IMR-90 (cell line): ENCODE measurements around the gene GAS7. TPM values are rescaled to one million over a fixed set of nuclear protein-coding genes. Genes with fewer than 3 reads are reported as not detected.

Source experiments
- ATAC-seq: fragments of 200-7000 bp; cut with Tn5 transposase; 2 replicates; pipeline ENCODE4 v1.9.1; 2020; ENCODE audit warnings: low read depth, mild to moderate bottlenecking, moderate library complexity
- BruUV-seq: library from RNA; stranded (reverse); fragments of 400-500 nt; replicated peaks from 2 replicates; lab custom pipeline; 2021; lab: Mats Ljungman, UMichigan
- CTCF ChIA-PET: fragments of 300-600 bp; formaldehyde crosslinking; extraction: SDS; loops from one replicate; lab custom pipeline; 2021; ENCODE audit warnings: antibody characterized with exemption; lab: Yijun Ruan, JAX
- POLR2A ChIA-PET: fragments of 300-600 bp; sonication (Branson Sonifier 250); formaldehyde crosslinking; loops from one replicate; lab custom pipeline; 2022; ENCODE audit warnings: antibody characterized with exemption; ENCODE audit not compliant: unreplicated experiment; lab: Charles Lee
- DNase-seq: peaks from one replicate; pipeline ENCODE4 v3.0.0; 2013
- H2AFZ ChIP-seq: replicated peaks from 2 replicates; pipeline ENCODE3; 2013; ENCODE audit warnings: low read length, mild to moderate bottlenecking; ENCODE audit not compliant: poor library complexity
- H2AK5ac ChIP-seq: 2 replicates; pipeline ENCODE4 v1.6.1; 2013; ENCODE audit warnings: low read depth, low read length, inconsistent platforms
- H2AK9ac ChIP-seq: replicated peaks from 2 replicates; pipeline ENCODE3; 2013; ENCODE audit warnings: mild to moderate bottlenecking, low read depth, low read length, moderate library complexity; ENCODE audit not compliant: poor library complexity
- H2BK120ac ChIP-seq: 2 replicates; pipeline ENCODE4 v1.6.1; 2013; ENCODE audit warnings: low read depth, low read length, inconsistent platforms
- H2BK15ac ChIP-seq: 3 replicates; pipeline ENCODE4 v1.6.1; 2013; ENCODE audit warnings: low read depth, low read length, inconsistent platforms
- H2BK20ac ChIP-seq: 2 replicates; pipeline ENCODE4 v1.6.1; 2013; ENCODE audit warnings: low read depth, mild to moderate bottlenecking, inconsistent platforms, low read length, moderate library complexity
- H2BK5ac ChIP-seq: 2 replicates; pipeline ENCODE4 v1.6.1; 2013; ENCODE audit warnings: mild to moderate bottlenecking, low read depth, low read length, inconsistent platforms; ENCODE audit not compliant: poor library complexity, severe bottlenecking
- H3K14ac ChIP-seq: replicated peaks from 2 replicates; pipeline ENCODE4 v1.6.1; 2013; ENCODE audit warnings: low read depth, low read length, inconsistent platforms
- H3K18ac ChIP-seq: 2 replicates; pipeline ENCODE4 v1.6.1; 2013; ENCODE audit warnings: low read depth, low read length, control low read depth
- H3K23ac ChIP-seq: 2 replicates; pipeline ENCODE4 v1.6.1; 2013; ENCODE audit warnings: low read depth, low read length, inconsistent platforms
- H3K27ac ChIP-seq: 2 replicates; pipeline ENCODE4 v1.5.1; 2013; ENCODE audit warnings: mild to moderate bottlenecking, control low read depth, low read length; ENCODE audit not compliant: insufficient read depth
- H3K27me3 ChIP-seq: 2 replicates; pipeline ENCODE4 v1.6.1; 2013; ENCODE audit warnings: low read length; ENCODE audit not compliant: control insufficient read depth, insufficient read depth
- H3K36me3 ChIP-seq: 2 replicates; pipeline ENCODE4 v1.6.1; 2013; ENCODE audit warnings: low read length, mixed read lengths; ENCODE audit not compliant: control insufficient read depth, insufficient read depth
- H3K4ac ChIP-seq: 2 replicates; pipeline ENCODE4 v1.6.1; 2013; ENCODE audit warnings: low read depth, low read length, inconsistent platforms
- H3K4me1 ChIP-seq: 2 replicates; pipeline ENCODE4 v1.6.1; 2013; ENCODE audit warnings: low read length, mixed read lengths; ENCODE audit not compliant: control insufficient read depth, insufficient read depth
- H3K4me2 ChIP-seq: 2 replicates; pipeline ENCODE4 v1.6.1; 2013; ENCODE audit warnings: low read depth, mild to moderate bottlenecking, control low read depth, low read length, moderate library complexity
- H3K4me3 ChIP-seq: 2 replicates; pipeline ENCODE4 v1.5.1; 2013; ENCODE audit warnings: low read depth, mild to moderate bottlenecking, control low read depth, low read length, moderate library complexity; ENCODE audit not compliant: insufficient read depth
- H3K56ac ChIP-seq: 2 replicates; pipeline ENCODE4 v1.6.1; 2013; ENCODE audit warnings: low read length, inconsistent platforms; ENCODE audit not compliant: insufficient read depth; ENCODE audit errors: extremely low read depth
- H3K79me1 ChIP-seq, 2 experiments: 2 replicates each; pipeline ENCODE4 v1.6.1; 2013; ENCODE audit warnings: low read length in 2 of 2, inconsistent platforms in 1 of 2, low read depth in 1 of 2
- H3K9ac ChIP-seq: 2 replicates; pipeline ENCODE4 v1.6.1; 2013; ENCODE audit warnings: low read depth, low read length, control low read depth
- H3K9me1 ChIP-seq: 2 replicates; pipeline ENCODE4 v1.6.1; 2013; ENCODE audit warnings: low read length, inconsistent platforms; ENCODE audit not compliant: insufficient read depth
- H3K9me3 ChIP-seq: 2 replicates; pipeline ENCODE4 v1.6.1; 2013; ENCODE audit warnings: low read length; ENCODE audit not compliant: control insufficient read depth, insufficient read depth
- H4K20me1 ChIP-seq: 2 replicates; pipeline ENCODE4 v1.6.1; 2013; ENCODE audit warnings: low read length, inconsistent platforms; ENCODE audit not compliant: insufficient read depth
- H4K5ac ChIP-seq: 2 replicates; pipeline ENCODE4 v1.6.1; 2013; ENCODE audit warnings: mild to moderate bottlenecking, low read depth, low read length, control low read depth
- H4K8ac ChIP-seq, 2 experiments: 2 replicates each; pipeline ENCODE4 v1.6.1; 2013; ENCODE audit warnings: low read depth in 2 of 2, low read length in 2 of 2, control low read depth in 1 of 2, inconsistent platforms in 1 of 2
- H4K91ac ChIP-seq: 2 replicates; pipeline ENCODE4 v1.6.1; 2013; ENCODE audit warnings: low read depth, low read length, inconsistent platforms; ENCODE audit not compliant: insufficient read depth
- FOS ChIP-seq: fragments of 150-350 bp; IDR thresholded peaks from 2 replicates; pipeline ENCODE4 v1.6.1; 2016; ENCODE audit warnings: low read depth, low read length
- MXI1 ChIP-seq: IDR thresholded peaks from 2 replicates; pipeline ENCODE4 v1.6.1; 2012; ENCODE audit warnings: low read depth, mild to moderate bottlenecking, low read length, moderate library complexity, borderline replicate concordance
- WGBS, 2 experiments: methylation state at CpG; one replicate each; pipeline versions ENCODE4 v1.1.5 to v1.1.7; 2013; ENCODE audit warnings: missing lambda C conversion rate in 2 of 2; ENCODE audit not compliant: insufficient read length in 1 of 2; ENCODE audit errors: extremely low coverage in 2 of 2; 5-methylcytosine and 5-hydroxymethylcytosine counted together
- dilution Hi-C: fragments of 300-500 bp; cut with HindIII; formaldehyde crosslinking; loops from one replicate; pipeline ENCODE4 v1.14.3; 2018; ENCODE audit warnings: low sequenced_read_pairs; ENCODE audit not compliant: unreplicated experiment
- in situ Hi-C: fragments of 300-500 bp; cut with MboI; formaldehyde crosslinking; loops from 3 replicates; pipeline ENCODE4 v1.14.3; 2019; ENCODE audit warnings: low sequenced_read_pairs, inconsistent platforms, mixed read lengths
- intact Hi-C: fragments of 100-400 bp; cut with micrococcal nuclease; formaldehyde crosslinking; loops from 2 replicates; pipeline ENCODE4 v1.10.0; 2022
- polyA plus RNA-seq, 3 experiments: library from polyadenylated mRNA; depleted of rRNA; stranded (reverse); fragments of >200 nt; gene quantifications; 2 replicates each; pipeline ENCODE4 v1.2.3, GENCODE V29; 2012; ENCODE audit warnings: low replicate concordance in 1 of 3
- total RNA-seq: library from RNA; depleted of rRNA; stranded (reverse); fragments of >200 nt; gene quantifications from 2 replicates; pipeline ENCODE4 v1.2.3, GENCODE V29; 2012
- TF ChIP-seq, protein P1 (sequence below): conservative IDR thresholded peaks from 2 replicates; pipeline ENCODE4 v1.5.1; 2012; ENCODE audit warnings: mild to moderate bottlenecking, low read depth, low read length, improper control_type of control experiment

The GAS7 gene
- total and polyA plus RNA-seq, 2 of the 4 experiments (the other 2 are of a cell fraction): 4.6 to 5.0 TPM

DNA sequence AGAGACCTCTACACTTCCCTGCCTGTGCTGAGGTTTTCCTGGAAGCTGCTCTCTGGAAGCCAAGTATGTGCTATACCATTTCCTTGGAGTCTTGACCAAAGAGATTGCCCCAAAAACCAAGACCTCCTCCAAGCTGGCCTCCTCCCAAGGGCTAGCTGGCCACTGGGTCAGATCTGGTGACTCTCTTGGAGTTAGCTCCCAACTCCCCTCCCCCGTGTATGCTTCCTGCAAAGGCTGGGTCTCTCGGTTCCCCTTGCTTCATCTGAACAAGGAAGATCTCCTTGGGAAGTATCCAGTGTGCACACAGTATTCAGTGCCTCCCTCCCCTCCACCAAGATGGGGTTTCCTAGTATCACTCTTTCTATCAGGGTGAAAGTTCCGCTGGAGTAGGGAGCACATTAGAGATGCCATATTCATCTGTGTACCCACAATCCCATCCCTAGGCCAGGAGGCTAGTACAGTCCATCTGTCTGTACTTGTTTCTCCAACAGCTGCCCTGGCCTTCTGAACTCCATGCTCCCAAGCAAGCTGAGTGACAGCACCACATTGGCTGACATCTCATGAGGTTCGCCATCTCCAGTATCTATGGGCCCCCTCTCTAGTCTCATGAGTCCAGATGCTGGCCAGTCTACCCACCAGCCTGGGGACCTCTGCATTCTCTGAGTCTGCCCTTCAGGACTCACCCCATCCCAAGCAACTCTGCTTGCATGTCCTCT is 3.2 kb downstream of the GAS7 start:
- no peak overlapping the region for H3K4me3 ChIP-seq
- no peak overlapping the region for H2BK5ac ChIP-seq
- no peak overlapping the region for H3K9ac ChIP-seq
- H3K4me1 ChIP-seq: peaks cover 13% of the 10 kb centered on the region
- H3K9me3 ChIP-seq: peaks cover 6% of the 10 kb centered on the region
- 100% methylated on average over 1 of the region's 4 CpGs; no CpG with 5 or more reads in 1 of the 2 experiments for whole genome bisulfite sequencing, 2 experiments
- no peak overlapping the region for H2AK5ac ChIP-seq
- DNase-seq (no peak), ATAC-seq (no peak)
- H3K4ac ChIP-seq: no peak overlapping the region
- no peak overlapping the region for H4K91ac ChIP-seq
- no peak overlapping the region for H2BK15ac ChIP-seq
- no peak overlapping the region for H4K8ac ChIP-seq
- H4K5ac ChIP-seq: no peak overlapping the region
- H2AFZ ChIP-seq: peak overlapping the region; percentile 38
- dilution Hi-C loops: no loop called here
- H3K27ac ChIP-seq: no peak overlapping the region
- peaks cover 0 to 15% of the 10 kb centered on the region in 2 experiments; a peak in 2 of 4 replicates for H3K79me1 ChIP-seq
- H3K56ac ChIP-seq: no peak overlapping the region
- H2BK120ac ChIP-seq: no peak overlapping the region
- no peak overlapping the region for H2BK20ac ChIP-seq
- H3K36me3 ChIP-seq: no peaks in the 10 kb centered on the region
- in situ Hi-C loops: no loop called here
- H3K27me3 ChIP-seq: no peaks in the 10 kb centered on the region
- H4K20me1 ChIP-seq: peaks cover 3% of the 10 kb centered on the region; the same call in 1 of the 2 replicates
- ChIA-PET POLR2A (no interaction called here), CTCF (no interaction called here)
- H3K18ac ChIP-seq: no peak overlapping the region
- no peak overlapping the region for H3K14ac ChIP-seq
- peak overlapping the region; percentile 46 for H2AK9ac ChIP-seq
- H3K4me2 ChIP-seq: no peak overlapping the region
- no TSS peak for BruUV-seq
- peaks cover 4% of the 10 kb centered on the region; the same call in 1 of the 2 replicates for H3K9me1 ChIP-seq
- intact Hi-C loops: no loop called here
- TF ChIP-seq FOS (no peak), MXI1 (no peak)
- TF ChIP-seq, protein P1, sequence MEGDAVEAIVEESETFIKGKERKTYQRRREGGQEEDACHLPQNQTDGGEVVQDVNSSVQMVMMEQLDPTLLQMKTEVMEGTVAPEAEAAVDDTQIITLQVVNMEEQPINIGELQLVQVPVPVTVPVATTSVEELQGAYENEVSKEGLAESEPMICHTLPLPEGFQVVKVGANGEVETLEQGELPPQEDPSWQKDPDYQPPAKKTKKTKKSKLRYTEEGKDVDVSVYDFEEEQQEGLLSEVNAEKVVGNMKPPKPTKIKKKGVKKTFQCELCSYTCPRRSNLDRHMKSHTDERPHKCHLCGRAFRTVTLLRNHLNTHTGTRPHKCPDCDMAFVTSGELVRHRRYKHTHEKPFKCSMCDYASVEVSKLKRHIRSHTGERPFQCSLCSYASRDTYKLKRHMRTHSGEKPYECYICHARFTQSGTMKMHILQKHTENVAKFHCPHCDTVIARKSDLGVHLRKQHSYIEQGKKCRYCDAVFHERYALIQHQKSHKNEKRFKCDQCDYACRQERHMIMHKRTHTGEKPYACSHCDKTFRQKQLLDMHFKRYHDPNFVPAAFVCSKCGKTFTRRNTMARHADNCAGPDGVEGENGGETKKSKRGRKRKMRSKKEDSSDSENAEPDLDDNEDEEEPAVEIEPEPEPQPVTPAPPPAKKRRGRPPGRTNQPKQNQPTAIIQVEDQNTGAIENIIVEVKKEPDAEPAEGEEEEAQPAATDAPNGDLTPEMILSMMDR: no peak
- no peak overlapping the region for H3K23ac ChIP-seq
